Bronchial smooth muscle cell (primary cell): ENCODE data around the gene DENND6A. TPM values are rescaled to one million over a fixed set of nuclear protein-coding genes. Genes with fewer than 3 reads are reported as not detected.

Source experiments
- total RNA-seq: library from RNA; depleted of rRNA; stranded (reverse); fragments of >200 nt; gene quantifications from 2 replicates; pipeline ENCODE4 v1.2.1, GENCODE V29; 2014

Gene DENND6A, protein sequence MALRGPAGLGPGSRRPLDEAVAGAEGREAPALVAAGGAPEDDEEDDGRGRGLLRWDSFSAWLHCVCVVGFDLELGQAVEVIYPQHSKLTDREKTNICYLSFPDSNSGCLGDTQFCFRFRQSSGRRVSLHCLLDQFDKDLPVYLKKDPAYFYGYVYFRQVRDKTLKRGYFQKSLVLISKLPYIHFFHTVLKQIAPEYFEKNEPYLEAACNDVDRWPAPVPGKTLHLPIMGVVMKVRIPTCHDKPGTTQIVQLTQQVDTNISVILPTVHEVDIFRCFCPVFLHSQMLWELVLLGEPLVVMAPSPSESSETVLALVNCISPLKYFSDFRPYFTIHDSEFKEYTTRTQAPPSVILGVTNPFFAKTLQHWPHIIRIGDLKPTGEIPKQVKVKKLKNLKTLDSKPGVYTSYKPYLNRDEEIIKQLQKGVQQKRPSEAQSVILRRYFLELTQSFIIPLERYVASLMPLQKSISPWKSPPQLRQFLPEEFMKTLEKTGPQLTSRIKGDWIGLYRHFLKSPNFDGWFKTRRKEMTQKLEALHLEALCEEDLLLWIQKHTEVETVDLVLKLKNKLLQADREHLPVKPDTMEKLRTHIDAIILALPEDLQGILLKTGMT
- 9.6 and 9.7 TPM in 2 replicates for total RNA-seq

DNA sequence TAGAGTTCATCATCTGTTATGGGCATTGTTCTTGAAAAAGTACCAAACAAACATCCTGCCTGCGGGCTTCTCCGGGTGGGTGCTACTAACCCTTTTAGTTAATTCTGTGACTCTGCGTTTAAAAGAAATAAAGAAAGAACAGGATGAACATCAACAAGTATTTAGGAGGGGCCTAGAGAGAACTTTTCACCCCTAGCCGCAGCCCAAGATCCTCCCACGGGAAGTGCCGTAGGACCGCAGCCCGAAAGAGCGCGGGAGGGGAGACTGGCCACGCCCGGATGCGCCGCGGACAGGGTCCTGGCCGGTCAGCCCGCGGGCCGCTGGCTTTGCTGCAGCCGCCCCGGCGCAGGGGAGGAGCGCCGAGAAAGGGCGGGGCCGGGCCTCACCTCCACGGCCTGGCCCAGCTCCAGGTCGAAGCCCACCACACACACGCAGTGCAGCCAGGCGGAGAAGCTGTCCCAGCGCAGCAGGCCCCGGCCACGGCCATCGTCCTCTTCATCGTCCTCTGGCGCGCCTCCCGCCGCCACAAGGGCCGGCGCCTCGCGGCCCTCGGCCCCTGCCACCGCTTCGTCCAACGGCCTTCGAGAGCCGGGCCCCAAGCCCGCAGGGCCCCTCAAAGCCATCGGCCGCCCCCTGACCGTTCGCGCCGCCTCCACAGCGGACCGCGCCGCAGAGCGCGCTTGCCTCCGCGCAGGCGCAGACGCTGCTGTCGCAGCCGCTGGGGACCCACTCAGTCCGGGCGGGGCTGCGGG, at the start of gene DENND6A:
TSS of gene DENND6A (minus strand) at position 682 of the 752 bp plus-strand sequence. CDS start at position 623, 59 bp downstream.

DNA sequence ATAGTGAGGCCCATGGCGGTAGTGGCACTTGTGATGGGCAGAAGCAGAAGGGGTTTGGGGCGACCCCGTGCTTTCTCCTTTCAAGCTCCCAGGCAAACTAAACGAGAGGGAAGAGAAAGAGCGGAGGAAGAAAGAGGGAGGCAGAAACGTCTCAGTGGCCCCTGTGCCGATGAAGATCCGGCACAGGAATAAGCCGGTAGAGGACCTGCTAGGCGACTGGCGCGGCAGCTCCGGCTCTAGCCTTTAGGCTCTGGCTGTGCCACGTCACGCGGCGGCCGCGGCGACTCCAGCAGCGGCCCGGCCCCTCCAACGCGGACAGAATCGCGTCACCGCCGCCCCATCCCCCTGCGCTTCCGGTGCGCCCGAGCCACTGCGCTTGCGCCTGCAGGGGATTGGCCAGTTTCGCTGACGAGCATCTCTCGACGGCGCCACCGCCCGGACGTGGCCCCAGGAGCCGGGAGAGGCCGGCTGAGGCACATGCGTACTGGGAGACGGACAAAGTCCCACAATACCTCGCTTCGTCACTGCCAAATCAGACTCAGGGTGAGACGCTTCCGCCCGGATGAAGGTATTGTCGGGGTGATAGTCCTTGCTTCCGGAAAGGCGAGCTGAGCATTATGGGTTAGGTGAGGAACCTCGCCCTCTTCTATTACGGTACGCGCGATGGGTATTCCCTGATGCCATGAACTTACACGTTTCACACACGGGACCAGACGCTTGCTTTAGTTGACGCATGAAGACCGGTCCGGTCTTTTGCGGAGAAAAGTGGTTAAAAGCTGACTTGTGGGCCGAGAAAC, 95.6 kb downstream of the DENND6A start, which contains the start of gene ARF4:
TSS of gene ARF4 (minus strand) at position 218 of the 797 bp plus-strand sequence. CDS start at position 14, 204 bp downstream.

Other genes starting within 250 kb of the DENND6A start
- gene DNAH12, start 148.7 kb downstream of the DENND6A start, total RNA-seq: under 0.01 TPM in 2 replicates
- 6.3 and 9.4 TPM in 2 replicates for gene PDE12, start 136.8 kb downstream of the DENND6A start, total RNA-seq
- 91.3 and 147 TPM in 2 replicates for gene ARF4, start 95.7 kb downstream of the DENND6A start, total RNA-seq
- gene SLMAP, start 63.2 kb upstream of the DENND6A start, total RNA-seq: 30.2 and 35.9 TPM in 2 replicates